K562 (cell line): ENCODE data around the gene PTRH1. TPM values are rescaled to one million over a fixed set of nuclear protein-coding genes. Genes with fewer than 3 reads are reported as not detected.

Experiments used
- ATAC-seq: fragments of 200-7000 bp; cut with Tn5 transposase; 3 replicates; pipeline ENCODE4 v1.9.1; 2020; ENCODE audit warnings: moderate library complexity
- BruUV-seq: library from RNA; stranded (reverse); fragments of 400-500 nt; replicated peaks from 2 replicates; lab custom pipeline; 2021; lab: Mats Ljungman, UMichigan
- CTCF ChIA-PET: fragments of 300-600 bp; formaldehyde crosslinking; extraction: SDS; loops from one replicate; lab custom pipeline; 2021; ENCODE audit warnings: low intra/inter-chr PET ratio; lab: Yijun Ruan, JAX
- POLR2A ChIA-PET: fragments of 300-600, 350-650 bp; sonication (Branson Sonifier 250); formaldehyde crosslinking; extraction: SDS; loops from one replicate; lab custom pipeline; 2021; ENCODE audit warnings: antibody characterized with exemption, inconsistent platforms; lab: Yijun Ruan, JAX
- DNase-seq, 4 experiments: peaks; one replicate each; pipeline versions ENCODE4 v3.0.0 to v3.0.0-alpha.2; 2011 to 2018; ENCODE audit warnings: low spot score in 3 of 4, mixed read lengths in 3 of 4; ENCODE audit errors: extremely low read depth in 1 of 4
- FAIRE-seq: peaks from 2 replicates; lab custom pipeline; 2011; peaks lifted over from hg19 to GRCh38; lab: Jason Lieb, UNC
- H2AFZ ChIP-seq: 2 replicates; pipeline ENCODE4 v1.6.0; 2011; ENCODE audit warnings: low read depth, low read length, control low read depth, inconsistent platforms
- H3K27ac ChIP-seq: fragments of 200-600 bp; 3 replicates; pipeline ENCODE4 v1.8.0; 2011; ENCODE audit warnings: low read depth, mild to moderate bottlenecking, control low read depth, inconsistent platforms, low read length, moderate library complexity, mixed read lengths; ENCODE audit errors: extremely low read depth
- H3K27me3 ChIP-seq, 2 experiments: fragments of 300-600 bp in 1 of 2; 2 replicates in 1 of 2; 3 replicates in 1 of 2; pipeline versions ENCODE4 v1.6.0 to v1.8.0; 2011; ENCODE audit warnings: inconsistent platforms in 2 of 2, low read length in 2 of 2, mild to moderate bottlenecking in 1 of 2, mixed read lengths in 1 of 2, moderate library complexity in 1 of 2; ENCODE audit not compliant: control insufficient read depth in 2 of 2, insufficient read depth in 2 of 2
- H3K36me3 ChIP-seq: fragments of 300-600 bp; 3 replicates; pipeline ENCODE4 v1.8.0; 2011; ENCODE audit warnings: mild to moderate bottlenecking, low read length, inconsistent platforms; ENCODE audit not compliant: control insufficient read depth, insufficient read depth
- H3K4me1 ChIP-seq, 2 experiments: fragments of 200-600 bp in 1 of 2; replicated peaks in 1 of 2; 2 replicates in 1 of 2; 3 replicates in 1 of 2; pipeline versions ENCODE4 v1.5.1 to v1.8.0; 2011; ENCODE audit warnings: inconsistent platforms in 2 of 2, low read length in 2 of 2, mild to moderate bottlenecking in 1 of 2, mixed read lengths in 1 of 2, moderate library complexity in 1 of 2; ENCODE audit not compliant: control insufficient read depth in 2 of 2, insufficient read depth in 2 of 2
- H3K4me2 ChIP-seq: 2 replicates; pipeline ENCODE4 v1.6.1; 2011; ENCODE audit warnings: low read length, control low read depth, inconsistent platforms, mixed read lengths; ENCODE audit not compliant: insufficient read depth
- H3K4me3 ChIP-seq: fragments of 200-600 bp; sonication (generic), shearing (Covaris generic); 2 replicates; pipeline ENCODE4 v1.5.1; 2016; ENCODE audit warnings: control low read depth, inconsistent platforms
- H3K79me2 ChIP-seq: fragments of 200-600 bp; 3 replicates; pipeline ENCODE4 v1.8.0; 2011; ENCODE audit warnings: low read length, inconsistent platforms; ENCODE audit not compliant: control insufficient read depth, insufficient read depth
- H3K9ac ChIP-seq, 2 experiments: 2 replicates each; pipeline versions ENCODE4 v1.6.0 to v1.6.1; 2011; ENCODE audit warnings: low read depth in 2 of 2, low read length in 2 of 2, control low read depth in 1 of 2, inconsistent platforms in 1 of 2, mild to moderate bottlenecking in 1 of 2, mixed read lengths in 1 of 2; ENCODE audit not compliant: insufficient read depth in 1 of 2
- H3K9me1 ChIP-seq: one replicate; pipeline ENCODE4 v1.6.0; 2011; ENCODE audit warnings: inconsistent platforms, mild to moderate bottlenecking, low read length, moderate library complexity; ENCODE audit not compliant: control insufficient read depth, insufficient read depth
- H3K9me3 ChIP-seq: replicated peaks from 2 replicates; pipeline ENCODE4 v1.5.1; 2011; ENCODE audit warnings: low read depth, low read length, inconsistent platforms; ENCODE audit not compliant: control insufficient read depth, insufficient read depth
- H4K20me1 ChIP-seq: replicated peaks from 2 replicates; pipeline ENCODE4 v1.6.1; 2011; ENCODE audit warnings: low read length, inconsistent platforms, mixed read lengths; ENCODE audit not compliant: control insufficient read depth, insufficient read depth
- KAT7 ChIP-seq: sonication (generic); formaldehyde crosslinking; IDR thresholded peaks from 2 replicates; pipeline ENCODE4 v1.8.0; 2022; ENCODE audit warnings: missing genetic modification reagents, mild to moderate bottlenecking, borderline replicate concordance
- SPI1 ChIP-seq: IDR thresholded peaks from 2 replicates; pipeline ENCODE4 v1.6.1; 2011; ENCODE audit warnings: low read depth, low read length, control low read depth, borderline replicate concordance
- WGBS: fragments of 100-300 bp; shearing (Covaris generic); methylation state at CpG from one replicate; pipeline ENCODE4 v1.1.6; 2016; ENCODE audit warnings: low coverage, mixed read lengths; ENCODE audit not compliant: insufficient coverage; ENCODE audit errors: missing lambda C conversion rate; 5-methylcytosine and 5-hydroxymethylcytosine counted together
- in situ Hi-C: fragments of 300-500 bp; cut with MboI; formaldehyde crosslinking; loops from 4 replicates; pipeline ENCODE4 v1.15.0; 2018; ENCODE audit warnings: inconsistent platforms, mixed read lengths
- intact Hi-C: fragments of 100-400 bp; cut with micrococcal nuclease; formaldehyde crosslinking; loops from 2 replicates; pipeline ENCODE4 v1.14.2; 2022
- polyA plus RNA-seq, 8 experiments: library from polyadenylated mRNA; depleted of rRNA in 4 of 8; stranded (reverse) in 5 of 8; unstranded in 3 of 8; fragments of >200 nt; fragmentation: Nextera tagmentation in 2 of 8; fragmentation: Illumina TruSeq in 1 of 8; extraction: Ambion mirVana in 2 of 8; extraction: Trizol in 1 of 8; gene quantifications; 2 replicates each; pipeline versions ENCODE4 v1.2.1 to v1.2.3, GENCODE V29; 2011 to 2014; ENCODE audit warnings: inconsistent platforms in 1 of 8, missing spikeins in 1 of 8
- total RNA-seq, 7 experiments: library from RNA; depleted of rRNA in 6 of 7; stranded (reverse); fragments of >200 nt in 6 of 7; fragmentation: Illumina TruSeq in 2 of 7; extraction: Trizol in 2 of 7; gene quantifications; 2 replicates each; pipeline versions ENCODE4 v1.2.1 to v1.2.3, GENCODE V29; 2011 to 2021; ENCODE audit warnings: low replicate concordance in 1 of 7
- TF ChIP-seq, protein P1 (sequence below): fragments of 450-650 bp; IDR thresholded peaks from 2 replicates; pipeline ENCODE4 v1.6.1; 2018; ENCODE audit not compliant: partially characterized antibody
- TF ChIP-seq, protein P2 (sequence below), 3 experiments: IDR thresholded peaks in 2 of 3; conservative IDR thresholded peaks in 1 of 3; 2 replicates each; pipeline ENCODE4 v1.5.1; 2011 to 2012; ENCODE audit warnings: low read length in 3 of 3, mild to moderate bottlenecking in 3 of 3, control low read depth in 2 of 3, improper control_type of control experiment in 1 of 3, inconsistent platforms in 1 of 3, low read depth in 1 of 3, mixed read lengths in 1 of 3, moderate library complexity in 1 of 3; ENCODE audit not compliant: insufficient read depth in 2 of 3

The PTRH1 gene
- total and polyA plus RNA-seq, 9 of the 15 experiments (the other 6 are each of a cell fraction or from before 2014, with no cell fraction given): 0.63 to 43.1 (median 5.7) TPM

DNA sequence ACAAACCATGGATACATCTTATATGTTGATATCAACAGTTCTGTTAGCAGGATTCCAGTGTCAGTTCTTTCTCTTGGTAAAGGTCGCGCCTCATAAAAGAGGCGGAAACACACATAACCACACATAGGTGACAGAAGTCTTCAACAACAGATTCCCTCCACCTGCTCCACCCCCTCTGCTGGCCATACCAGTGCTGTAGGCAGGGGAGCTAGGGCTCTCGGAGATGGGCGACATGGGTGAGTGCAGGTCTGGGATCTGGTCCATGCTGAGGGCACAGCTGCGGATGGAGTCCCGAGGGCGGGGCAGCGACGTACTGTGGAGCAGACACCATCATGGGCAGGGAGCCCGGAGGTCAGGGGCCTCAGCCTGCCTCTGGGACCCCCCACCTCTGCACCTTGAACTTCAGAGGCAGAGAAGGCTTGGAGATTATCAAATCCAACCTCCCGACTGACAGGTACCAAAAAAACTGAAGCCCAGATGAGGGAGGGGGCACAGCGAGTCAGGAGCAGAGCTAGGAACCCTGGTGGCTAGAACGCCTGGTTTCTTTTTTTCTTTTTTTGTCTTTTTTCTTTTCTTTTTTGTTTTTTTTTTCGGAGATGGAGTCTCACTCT lies 31.6 kb upstream of the PTRH1 start:
- Histone ChIP-seq H3K27ac (no peak overlapping the region), H3K4me1 (peaks cover 9 to 36% of the 10 kb centered on the region in 2 experiments; a peak in 4 of 5 replicates), H3K9me3 (no peaks in the 10 kb centered on the region), H4K20me1 (peaks cover 11% of the 10 kb centered on the region), H3K79me2 (no peaks in the 10 kb centered on the region), H3K9me1 (no peaks in the 10 kb centered on the region), H3K36me3 (no peaks in the 10 kb centered on the region), H2AFZ (no peak overlapping the region), H3K9ac (peak overlapping the region in 1 of 2 experiments; percentile 56; a peak in 1 of 4 replicates), H3K27me3 (peaks cover 9 to 36% of the 10 kb centered on the region in 2 experiments; a peak in 3 of 5 replicates), H3K4me2 (no peak overlapping the region), H3K4me3 (no peak overlapping the region)
- 8% methylated on average over 15 of the region's 15 CpGs for WGBS
- intact Hi-C loops: no loop called here
- ATAC-seq (no peak), FAIRE-seq (no peak), DNase-seq (peak in 1 of 4 experiments; percentile 22)
- POLR2A ChIA-PET: interaction anchor here (0.6 to 1.3 kb wide), 4 partner anchors 9 to 367 kb away, joined by 3 read pairs; partner anchors contain the start of gene TOR2A
- in situ Hi-C loops: no loop called here
- CTCF ChIA-PET: no interaction called here
- TF ChIP-seq, protein P1, sequence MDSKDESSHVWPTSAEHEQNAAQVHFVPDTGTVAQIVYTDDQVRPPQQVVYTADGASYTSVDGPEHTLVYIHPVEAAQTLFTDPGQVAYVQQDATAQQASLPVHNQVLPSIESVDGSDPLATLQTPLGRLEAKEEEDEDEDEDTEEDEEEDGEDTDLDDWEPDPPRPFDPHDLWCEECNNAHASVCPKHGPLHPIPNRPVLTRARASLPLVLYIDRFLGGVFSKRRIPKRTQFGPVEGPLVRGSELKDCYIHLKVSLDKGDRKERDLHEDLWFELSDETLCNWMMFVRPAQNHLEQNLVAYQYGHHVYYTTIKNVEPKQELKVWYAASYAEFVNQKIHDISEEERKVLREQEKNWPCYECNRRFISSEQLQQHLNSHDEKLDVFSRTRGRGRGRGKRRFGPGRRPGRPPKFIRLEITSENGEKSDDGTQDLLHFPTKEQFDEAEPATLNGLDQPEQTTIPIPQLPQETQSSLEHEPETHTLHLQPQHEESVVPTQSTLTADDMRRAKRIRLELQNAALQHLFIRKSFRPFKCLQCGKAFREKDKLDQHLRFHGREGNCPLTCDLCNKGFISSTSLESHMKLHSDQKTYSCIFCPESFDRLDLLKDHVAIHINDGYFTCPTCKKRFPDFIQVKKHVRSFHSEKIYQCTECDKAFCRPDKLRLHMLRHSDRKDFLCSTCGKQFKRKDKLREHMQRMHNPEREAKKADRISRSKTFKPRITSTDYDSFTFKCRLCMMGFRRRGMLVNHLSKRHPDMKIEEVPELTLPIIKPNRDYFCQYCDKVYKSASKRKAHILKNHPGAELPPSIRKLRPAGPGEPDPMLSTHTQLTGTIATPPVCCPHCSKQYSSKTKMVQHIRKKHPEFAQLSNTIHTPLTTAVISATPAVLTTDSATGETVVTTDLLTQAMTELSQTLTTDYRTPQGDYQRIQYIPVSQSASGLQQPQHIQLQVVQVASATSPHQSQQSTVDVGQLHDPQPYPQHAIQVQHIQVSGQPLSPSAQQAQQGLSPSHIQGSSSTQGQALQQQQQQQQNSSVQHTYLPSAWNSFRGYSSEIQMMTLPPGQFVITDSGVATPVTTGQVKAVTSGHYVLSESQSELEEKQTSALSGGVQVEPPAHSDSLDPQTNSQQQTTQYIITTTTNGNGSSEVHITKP: peak; percentile 81
- TF ChIP-seq, protein P2, sequence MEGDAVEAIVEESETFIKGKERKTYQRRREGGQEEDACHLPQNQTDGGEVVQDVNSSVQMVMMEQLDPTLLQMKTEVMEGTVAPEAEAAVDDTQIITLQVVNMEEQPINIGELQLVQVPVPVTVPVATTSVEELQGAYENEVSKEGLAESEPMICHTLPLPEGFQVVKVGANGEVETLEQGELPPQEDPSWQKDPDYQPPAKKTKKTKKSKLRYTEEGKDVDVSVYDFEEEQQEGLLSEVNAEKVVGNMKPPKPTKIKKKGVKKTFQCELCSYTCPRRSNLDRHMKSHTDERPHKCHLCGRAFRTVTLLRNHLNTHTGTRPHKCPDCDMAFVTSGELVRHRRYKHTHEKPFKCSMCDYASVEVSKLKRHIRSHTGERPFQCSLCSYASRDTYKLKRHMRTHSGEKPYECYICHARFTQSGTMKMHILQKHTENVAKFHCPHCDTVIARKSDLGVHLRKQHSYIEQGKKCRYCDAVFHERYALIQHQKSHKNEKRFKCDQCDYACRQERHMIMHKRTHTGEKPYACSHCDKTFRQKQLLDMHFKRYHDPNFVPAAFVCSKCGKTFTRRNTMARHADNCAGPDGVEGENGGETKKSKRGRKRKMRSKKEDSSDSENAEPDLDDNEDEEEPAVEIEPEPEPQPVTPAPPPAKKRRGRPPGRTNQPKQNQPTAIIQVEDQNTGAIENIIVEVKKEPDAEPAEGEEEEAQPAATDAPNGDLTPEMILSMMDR (IDR thresholded peaks at IDR 0.05 in 2 of 3, conservative IDR thresholded peaks at IDR 0.05 in 1 of 3; ENCODE audit: insufficient read depth in 2 of 3, low read depth in 1 of 3, low read length in 3 of 3): 0 out of 6 replicates have a peak, but pooled peaks of 1 of the 3 experiments have one; percentile 11
- TF ChIP-seq KAT7 (CRISPR knock-in tag): no peak
- no peak for TF ChIP-seq SPI1
- BruUV-seq: no TSS peak
